Central memory CD8-positive, alpha-beta T cell (primary cell): ENCODE results near the gene COQ3.

Experiments used
- ATAC-seq: fragments of 150-1000 bp; cut with Tn5 transposase; replicated peaks from 2 replicates; pipeline ENCODE4 v1.10.0; 2022; ENCODE audit warnings: mild to moderate bottlenecking, moderate FRiP score, moderate number of reproducible peaks; ENCODE audit not compliant: poor library complexity, severe bottlenecking; ENCODE audit errors: extremely low read depth
- DNase-seq, 2 donors: peaks; one replicate each; pipeline ENCODE4 v3.0.0; 2021; ENCODE audit warnings: low spot score in 2 of 2
- H3K27ac Mint-ChIP-seq: one replicate; pipeline ENCODE4 v1.8.0; 2022; ENCODE audit warnings: low read depth, mild to moderate bottlenecking, moderate library complexity, mixed read lengths
- H3K27me3 Mint-ChIP-seq: one replicate; pipeline ENCODE4 v1.8.0; 2022; ENCODE audit warnings: mixed read lengths
- H3K36me3 Mint-ChIP-seq: one replicate; pipeline ENCODE4 v1.8.0; 2022; ENCODE audit warnings: mild to moderate bottlenecking, moderate library complexity, mixed read lengths; ENCODE audit not compliant: insufficient read depth
- H3K4me1 Mint-ChIP-seq: one replicate; pipeline ENCODE4 v1.8.0; 2022; ENCODE audit warnings: mixed read lengths
- H3K4me3 Mint-ChIP-seq: one replicate; pipeline ENCODE4 v1.8.0; 2022; ENCODE audit warnings: mild to moderate bottlenecking, moderate library complexity, mixed read lengths
- H3K9me3 Mint-ChIP-seq: one replicate; pipeline ENCODE4 v1.8.0; 2022; ENCODE audit warnings: mixed read lengths

COQ3 gene

GRCh38 chr6:99366852-99367251, 27.1 kb downstream of the COQ3 start:
- no peaks in the 10 kb centered on the region for H3K4me1 Mint-ChIP-seq
- no peak for ATAC-seq
- H3K27me3 Mint-ChIP-seq: peaks cover 7% of the 10 kb centered on the region
- H3K9me3 Mint-ChIP-seq: no peaks in the 10 kb centered on the region
- peaks cover 2% of the 10 kb centered on the region for H3K36me3 Mint-ChIP-seq
- H3K4me3 Mint-ChIP-seq: no peak overlapping the region
- DNase-seq: no peak
- H3K27ac Mint-ChIP-seq: no peak overlapping the region

GRCh38 chr6:99364026-99364425, 30.0 kb downstream of the COQ3 start:
- Mint-ChIP-seq H3K27ac (no peak overlapping the region), H3K4me1 (no peaks in the 10 kb centered on the region), H3K9me3 (no peaks in the 10 kb centered on the region), H3K36me3 (no peaks in the 10 kb centered on the region), H3K4me3 (no peak overlapping the region), H3K27me3 (peaks cover 26% of the 10 kb centered on the region)
- DNase-seq: no peak
- ATAC-seq: no peak

- no peaks in the 10 kb centered on the region for H3K9me3 Mint-ChIP-seq
- no peak overlapping the region for H3K4me3 Mint-ChIP-seq
- H3K36me3 Mint-ChIP-seq: no peaks in the 10 kb centered on the region
- H3K27ac Mint-ChIP-seq: no peak overlapping the region
- no peak for ATAC-seq
- no peaks in the 10 kb centered on the region for H3K4me1 Mint-ChIP-seq
- peaks cover 26% of the 10 kb centered on the region for H3K27me3 Mint-ChIP-seq
- DNase-seq: no peak
These were observed 31.2 kb downstream of the COQ3 start for GRCh38 chr6:99362678-99363268.

- peaks cover 43% of the 10 kb centered on the region for H3K27me3 Mint-ChIP-seq
- H3K36me3 Mint-ChIP-seq: no peaks in the 10 kb centered on the region
- no peak for DNase-seq
- H3K27ac Mint-ChIP-seq: no peak overlapping the region
- H3K4me3 Mint-ChIP-seq: no peak overlapping the region
- no peaks in the 10 kb centered on the region for H3K4me1 Mint-ChIP-seq
- no peak for ATAC-seq
- H3K9me3 Mint-ChIP-seq: no peaks in the 10 kb centered on the region
These were observed 34.2 kb downstream of the COQ3 start for GRCh38 chr6:99359800-99360199.

- H3K27me3 Mint-ChIP-seq: peaks cover 54% of the 10 kb centered on the region
These were observed 37.4 kb downstream of the COQ3 start for GRCh38 chr6:99356641-99357040.

GRCh38 chr6:99354983-99355382, 39.0 kb downstream of the COQ3 start:
- ATAC-seq: no peak
- Mint-ChIP-seq H3K36me3 (no peaks in the 10 kb centered on the region), H3K9me3 (no peaks in the 10 kb centered on the region), H3K27ac (no peak overlapping the region), H3K27me3 (peaks cover 54% of the 10 kb centered on the region), H3K4me3 (no peak overlapping the region), H3K4me1 (no peaks in the 10 kb centered on the region)
- DNase-seq: no peak

More at GRCh38 chr6:99356641-99357040, 37.4 kb downstream of the COQ3 start:
- ATAC-seq (no peak), DNase-seq (no peak)
- Mint-ChIP-seq H3K9me3 (no peaks in the 10 kb centered on the region), H3K4me1 (no peaks in the 10 kb centered on the region), H3K27ac (no peak overlapping the region), H3K36me3 (no peaks in the 10 kb centered on the region), H3K4me3 (no peak overlapping the region)

GRCh38 chr6:99353126-99353525, 40.9 kb downstream of the COQ3 start:
- Mint-ChIP-seq H3K4me1 (no peaks in the 10 kb centered on the region), H3K9me3 (no peaks in the 10 kb centered on the region), H3K4me3 (no peak overlapping the region), H3K27ac (no peak overlapping the region), H3K36me3 (no peaks in the 10 kb centered on the region), H3K27me3 (peaks cover 64% of the 10 kb centered on the region)
- DNase-seq (no peak), ATAC-seq (no peak)

GRCh38 chr6:99350573-99350972, 43.4 kb downstream of the COQ3 start:
- Mint-ChIP-seq H3K4me1 (no peaks in the 10 kb centered on the region), H3K27ac (no peak overlapping the region), H3K27me3 (peaks cover 64% of the 10 kb centered on the region), H3K4me3 (no peak overlapping the region), H3K9me3 (no peaks in the 10 kb centered on the region), H3K36me3 (no peaks in the 10 kb centered on the region)
- DNase-seq (no peak), ATAC-seq (no peak)

GRCh38 chr6:99349171-99350141, 44.5 kb downstream of the COQ3 start, which contains the start of gene FAXC:
TSS of gene FAXC (minus strand) at chr6:99349674. CDS start at chr6:99349372, 302 bp downstream.
- Mint-ChIP-seq H3K27ac (no peak within 1 kb of the TSS), H3K4me3 (peak within 1 kb of the TSS; percentile 17), H3K9me3 (no peaks in the 10 kb centered on the region), H3K4me1 (no peaks in the 10 kb centered on the region), H3K36me3 (no peaks in the 10 kb centered on the region), H3K27me3 (peaks cover 57% of the 10 kb centered on the region)
- ATAC-seq: no peak
- DNase-seq: no peak

GRCh38 chr6:99348288-99349170, 45.5 kb downstream of the COQ3 start:
- no peaks in the 10 kb centered on the region for H3K9me3 Mint-ChIP-seq
- no peaks in the 10 kb centered on the region for H3K36me3 Mint-ChIP-seq
- peaks cover 57% of the 10 kb centered on the region for H3K27me3 Mint-ChIP-seq
- ATAC-seq (no peak), DNase-seq (no peak)
- H3K4me3 Mint-ChIP-seq: no peak overlapping the region
- no peak overlapping the region for H3K27ac Mint-ChIP-seq
- H3K4me1 Mint-ChIP-seq: no peaks in the 10 kb centered on the region

- ATAC-seq (no peak), DNase-seq (no peak)
- Mint-ChIP-seq H3K27ac (no peak overlapping the region), H3K27me3 (peaks cover 51% of the 10 kb centered on the region), H3K36me3 (no peaks in the 10 kb centered on the region), H3K9me3 (no peaks in the 10 kb centered on the region), H3K4me3 (no peak overlapping the region), H3K4me1 (no peaks in the 10 kb centered on the region)
These were observed 46.2 kb downstream of the COQ3 start for GRCh38 chr6:99347804-99348203.

- Mint-ChIP-seq H3K4me3 (no peak overlapping the region), H3K4me1 (no peaks in the 10 kb centered on the region), H3K27me3 (peaks cover 49% of the 10 kb centered on the region), H3K27ac (no peak overlapping the region), H3K9me3 (no peaks in the 10 kb centered on the region), H3K36me3 (no peaks in the 10 kb centered on the region)
- ATAC-seq: no peak
- DNase-seq: no peak
These were observed 47.4 kb downstream of the COQ3 start for GRCh38 chr6:99346595-99346994.
